Left renal pelvis (tissue), 4 donors: Measurements from ENCODE around the gene RBM42. TPM values are rescaled to one million over a fixed set of nuclear protein-coding genes. Genes with fewer than 3 reads are reported as not detected.
"Not testable (repeated sequence)": the region's sequence is repeated elsewhere in the genome, so short reads cannot be mapped to it uniquely, and the experiment has no call there.

Experiments used
- DNase-seq, 4 donors: peaks; one replicate each; pipeline ENCODE4 v3.0.0-alpha.2; 2013; ENCODE audit warnings: low read depth in 4 of 4, low spot score in 3 of 4
- polyA plus RNA-seq, 4 donors: library from polyadenylated mRNA; unstranded; fragments of 120-200 nt; gene quantifications; one replicate each; pipeline ENCODE4 v1.2.1, GENCODE V29; 2013; ENCODE audit not compliant: insufficient read length in 4 of 4

Gene RBM42
- polyA plus RNA-seq, 4 donors = 49.1 to 81.9 (median 57.7) TPM

DNA sequence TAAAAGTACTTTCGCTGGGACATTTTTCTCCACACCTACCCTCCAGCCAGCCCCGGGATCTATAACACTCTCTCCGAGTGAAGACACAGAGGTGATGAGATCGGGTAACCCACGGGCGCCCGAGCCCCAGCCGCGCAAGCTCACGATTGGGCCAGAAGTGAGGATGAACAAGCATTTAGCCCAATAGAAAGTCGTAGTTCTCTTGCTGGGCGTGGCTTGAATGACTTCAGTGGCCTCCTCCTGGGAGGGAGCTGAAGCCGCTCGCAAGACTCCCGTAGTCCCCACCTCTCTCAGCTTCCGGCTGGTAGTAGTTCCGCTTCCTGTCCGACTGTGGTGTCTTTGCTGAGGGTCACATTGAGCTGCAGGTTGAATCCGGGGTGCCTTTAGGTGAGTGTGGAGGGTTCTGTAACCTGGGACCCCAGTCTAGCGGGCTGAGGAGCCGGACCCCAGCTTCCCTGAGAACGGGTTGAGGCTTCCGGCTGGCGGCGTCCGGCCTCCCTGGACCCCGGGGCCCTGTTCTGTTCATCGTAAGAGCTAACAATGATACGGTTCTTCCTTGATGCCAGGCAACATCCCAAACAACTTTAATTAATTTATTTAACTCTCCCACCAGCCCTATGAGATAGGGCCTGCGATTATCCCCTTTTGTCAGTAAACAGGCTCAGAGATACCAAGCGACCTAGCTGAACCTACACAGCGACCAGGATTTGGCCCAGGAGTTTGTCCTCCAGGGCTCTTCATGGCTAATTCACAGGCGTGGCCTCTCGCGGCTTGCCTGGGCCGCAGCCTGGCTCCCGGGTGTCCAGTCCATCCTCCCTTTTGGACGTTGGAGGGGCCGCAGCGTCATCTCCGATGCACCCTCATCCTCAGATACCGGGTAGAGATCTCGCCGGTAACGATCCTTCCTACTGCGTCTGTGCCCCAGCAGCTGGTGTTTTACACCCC, 19.5 kb downstream of the RBM42 start, which contains the start of gene COX6B1:
COX6B1 (plus strand) TSS at position 307 of the 945 bp plus-strand sequence. CDS start 2,921 bp downstream, outside the sequence.
- peak; percentile 85 to 94 (median 88) for DNase-seq

DNA sequence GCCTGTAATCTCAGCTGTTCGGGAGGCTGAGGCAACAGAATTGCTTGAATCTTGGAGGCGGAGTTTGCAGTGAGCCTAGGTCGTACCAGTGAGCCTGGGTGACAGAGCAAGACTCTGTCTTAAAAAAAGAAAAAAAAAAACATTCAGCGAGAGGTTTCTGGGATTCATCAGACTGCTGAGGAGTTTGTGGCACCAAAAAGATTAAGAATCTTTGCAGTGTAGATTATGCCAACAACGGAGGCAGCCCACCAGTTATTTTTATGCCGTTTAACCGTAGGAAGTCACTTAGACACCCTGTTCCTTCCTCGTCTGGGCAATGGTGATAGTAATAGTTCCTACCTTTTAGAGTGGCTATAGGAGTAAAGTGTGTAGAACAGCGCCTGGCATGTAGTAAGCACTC, 21.7 kb downstream of the RBM42 start:
- no peak for DNase-seq

DNA sequence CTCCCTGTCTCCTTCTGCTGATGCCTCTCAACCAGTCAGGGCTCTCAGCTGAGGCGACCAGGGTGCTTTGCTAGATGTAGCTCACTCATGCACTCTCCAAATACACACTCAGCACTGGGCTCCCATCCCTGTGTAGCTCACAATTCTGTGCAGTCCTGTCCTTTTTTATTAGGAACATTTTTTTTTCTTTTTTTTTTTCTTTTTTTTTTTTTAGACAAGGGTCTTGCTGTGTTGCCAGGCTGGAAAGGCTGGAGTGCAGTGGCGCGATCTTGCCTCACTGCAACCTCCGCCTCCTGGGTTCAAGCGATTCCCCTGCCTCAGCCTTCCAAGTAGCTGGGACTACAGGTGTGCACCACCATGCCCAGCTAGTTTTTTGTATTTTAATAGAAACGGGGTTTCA, 26.0 kb downstream of the RBM42 start:
- DNase-seq = not testable (repeated sequence)

DNA sequence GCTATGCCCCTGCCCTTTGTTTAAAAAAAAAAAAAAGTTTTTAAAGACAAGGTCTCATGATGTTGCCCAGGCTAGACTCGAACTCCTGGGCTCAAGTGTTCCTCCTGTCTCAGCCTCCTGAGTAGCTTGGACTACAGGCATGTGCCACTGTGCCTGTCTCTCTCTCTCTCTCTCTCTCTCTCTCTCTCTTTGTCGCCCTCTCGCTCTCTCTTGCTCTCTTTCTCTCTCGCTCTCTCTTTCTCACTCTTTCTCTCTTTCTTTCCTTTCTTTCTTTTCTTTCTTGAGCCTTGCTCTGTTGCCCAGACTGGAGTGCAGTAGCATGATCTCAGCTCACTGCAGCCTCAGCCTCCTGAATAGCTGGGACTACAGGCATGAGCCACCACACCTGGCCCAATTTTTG, 26.8 kb downstream of the RBM42 start:
- DNase-seq = no peak

DNA sequence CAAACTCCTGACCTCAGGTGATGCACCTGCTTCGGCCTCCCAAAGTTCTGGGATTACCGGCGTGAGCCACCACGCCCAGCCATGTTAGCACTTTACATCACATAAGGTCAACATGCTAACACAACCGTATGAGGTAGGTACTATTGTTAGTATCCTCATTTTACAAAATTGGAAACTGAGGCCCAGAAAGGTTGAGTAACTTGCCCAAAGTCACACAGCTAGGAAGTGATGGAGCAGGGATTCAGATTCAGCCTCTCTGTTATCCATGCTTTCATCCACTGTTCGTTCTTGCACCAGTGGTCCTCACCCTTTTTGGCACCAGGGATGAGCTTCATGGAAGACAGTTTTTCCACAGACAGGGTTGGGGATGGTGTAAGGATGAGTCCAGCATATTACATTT, 27.9 kb downstream of the RBM42 start:
- no peak for DNase-seq

DNA sequence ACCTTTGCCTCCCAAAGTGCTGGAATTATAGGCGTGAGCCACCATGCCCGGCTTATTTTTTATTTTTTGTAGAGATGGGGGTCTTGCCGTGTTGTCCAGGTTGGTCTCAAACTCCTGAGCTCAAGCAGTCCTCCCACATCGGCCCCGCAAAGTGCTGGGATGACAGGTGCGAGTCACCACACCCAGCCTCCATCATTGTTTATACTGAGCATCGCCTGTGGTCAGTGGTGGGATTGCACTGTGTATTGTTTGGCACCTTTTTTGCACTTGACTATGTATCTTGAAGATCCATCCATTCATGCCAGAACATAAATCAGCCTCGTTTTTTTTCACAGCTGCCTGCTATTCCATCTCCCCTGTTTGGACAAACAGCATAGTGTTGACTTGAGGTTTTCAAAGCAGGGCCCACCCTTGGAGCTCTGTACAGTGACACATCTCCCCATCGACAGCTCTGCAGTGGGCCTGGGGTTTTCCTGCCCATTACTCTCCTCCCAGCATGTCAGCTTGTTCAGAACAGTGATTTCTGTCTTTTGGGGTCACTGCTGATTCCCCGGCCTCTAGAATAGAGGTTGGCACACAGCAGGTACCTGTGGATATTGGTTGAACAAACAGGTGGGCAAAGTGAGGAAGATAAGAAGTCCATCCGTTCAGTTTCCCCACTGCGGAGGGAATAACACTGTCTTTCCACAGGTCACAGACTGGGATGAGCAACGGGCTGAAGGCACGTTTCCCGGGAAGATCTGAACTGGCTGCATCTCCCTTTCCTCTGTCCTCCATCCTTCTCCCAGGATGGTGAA, 29.3 kb downstream of the RBM42 start:
- DNase-seq = no peak

DNA sequence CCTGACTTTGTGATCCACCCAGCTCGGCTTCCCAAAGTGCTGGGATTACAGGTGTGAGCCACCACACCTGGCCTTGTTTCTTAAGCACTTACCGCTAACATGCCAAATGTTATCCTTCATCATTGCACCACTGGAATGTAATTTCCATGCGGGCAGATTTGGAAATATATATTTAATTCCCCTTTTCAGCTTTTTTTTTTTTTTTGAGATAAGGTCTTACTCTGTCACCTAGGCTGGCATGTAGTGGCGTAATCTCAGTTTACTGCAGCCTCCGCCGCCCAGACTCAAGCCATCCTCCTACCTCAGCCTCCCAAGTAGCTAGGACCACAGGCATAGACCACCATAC, 33.1 kb downstream of the RBM42 start:
- DNase-seq = no peak

DNA sequence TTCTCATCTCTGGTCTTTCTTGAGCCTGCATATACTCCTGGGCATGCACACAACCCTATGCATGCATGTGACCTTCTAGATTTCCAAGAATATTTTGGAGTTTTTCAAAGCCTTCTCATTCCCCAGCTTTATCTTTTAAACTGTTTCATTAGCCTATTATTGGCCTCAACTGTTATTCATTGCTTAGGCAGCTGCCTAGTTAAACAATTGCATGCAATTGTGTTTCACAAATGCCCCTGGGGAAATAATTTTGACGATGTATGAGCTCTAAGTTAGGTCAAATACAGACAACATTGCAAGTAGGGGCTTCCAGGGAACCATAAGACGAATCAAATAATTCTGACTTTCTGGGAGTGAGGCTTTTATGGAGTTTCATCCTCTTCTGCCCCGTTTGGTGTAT, 35.1 kb downstream of the RBM42 start:
- no peak for DNase-seq

DNA sequence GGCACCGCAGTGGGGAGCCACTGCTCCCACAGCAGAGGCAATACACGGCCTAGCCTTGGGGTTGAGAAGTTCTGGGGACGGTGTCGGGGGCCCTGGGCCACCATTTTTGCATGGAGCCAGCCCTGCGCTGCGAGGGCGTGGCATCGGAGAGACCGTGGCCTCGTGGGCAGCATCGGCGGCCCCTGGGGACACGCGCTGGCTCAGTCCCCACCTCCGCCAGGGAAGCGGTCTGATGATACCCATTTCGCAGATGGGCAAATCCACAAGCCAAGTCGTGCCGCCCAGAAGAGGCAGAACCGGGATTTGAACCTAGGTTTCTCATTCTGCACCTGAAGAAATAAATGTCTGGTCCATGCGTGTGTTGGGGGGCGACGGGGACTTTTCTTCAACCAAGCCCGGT, 36.3 kb downstream of the RBM42 start:
- DNase-seq = no peak

DNA sequence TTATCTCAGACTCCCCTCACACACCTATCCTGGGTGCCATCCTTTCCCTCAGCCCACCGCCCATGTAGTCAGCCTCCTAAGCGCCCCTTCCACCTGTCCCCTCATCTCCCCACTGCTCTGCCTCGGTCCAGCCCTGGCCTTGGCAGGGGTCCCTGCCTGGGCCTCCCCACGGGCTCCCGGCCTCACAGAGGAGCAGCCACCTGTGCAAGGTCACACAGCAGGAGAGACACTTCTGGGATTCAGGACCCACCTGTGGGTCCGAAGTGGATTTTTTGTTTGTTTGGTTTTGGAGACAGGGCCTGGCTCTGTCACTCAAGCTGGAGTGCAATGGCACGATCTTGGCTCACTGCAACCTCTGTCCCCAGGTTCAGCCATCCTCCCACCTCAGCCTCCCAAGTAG, 36.8 kb downstream of the RBM42 start:
- no peak for DNase-seq

DNA sequence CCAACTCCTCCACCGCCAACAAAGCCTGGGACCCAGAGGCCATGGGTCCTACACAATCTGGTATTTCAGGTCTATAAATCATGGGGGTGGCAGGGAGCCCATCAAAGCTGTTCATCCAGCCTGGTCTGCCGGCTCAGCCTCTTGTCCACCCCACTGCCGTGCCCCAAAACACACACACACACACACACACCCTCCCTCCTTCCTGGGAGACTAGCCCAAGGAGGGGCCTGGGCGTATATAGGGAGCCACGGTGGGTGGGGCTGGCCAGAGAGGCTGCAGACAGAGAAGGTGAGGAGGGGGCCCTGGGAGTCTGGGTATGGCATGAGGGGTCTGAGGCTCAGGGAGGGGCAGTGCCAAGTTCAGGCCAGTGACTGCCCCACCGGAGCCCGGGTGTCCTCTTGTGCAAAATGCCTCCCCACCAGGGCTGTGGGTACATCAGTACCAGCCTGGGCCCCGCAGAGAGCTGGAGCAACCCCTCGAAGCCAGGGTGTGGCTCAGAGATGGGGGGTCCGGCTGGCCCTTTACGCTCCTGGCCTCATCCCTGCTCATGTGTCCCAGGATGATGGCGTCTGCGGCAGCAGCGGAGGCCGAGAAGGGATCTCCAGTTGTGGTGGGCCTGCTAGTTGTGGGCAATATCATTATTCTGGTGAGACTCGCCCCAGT, 37.5 kb downstream of the RBM42 start, which contains the start of gene UPK1A:
UPK1A (plus strand) TSS at position 267 of the 663 bp plus-strand sequence; CDS start at position 563, 296 bp downstream.
- DNase-seq = no peak

DNA sequence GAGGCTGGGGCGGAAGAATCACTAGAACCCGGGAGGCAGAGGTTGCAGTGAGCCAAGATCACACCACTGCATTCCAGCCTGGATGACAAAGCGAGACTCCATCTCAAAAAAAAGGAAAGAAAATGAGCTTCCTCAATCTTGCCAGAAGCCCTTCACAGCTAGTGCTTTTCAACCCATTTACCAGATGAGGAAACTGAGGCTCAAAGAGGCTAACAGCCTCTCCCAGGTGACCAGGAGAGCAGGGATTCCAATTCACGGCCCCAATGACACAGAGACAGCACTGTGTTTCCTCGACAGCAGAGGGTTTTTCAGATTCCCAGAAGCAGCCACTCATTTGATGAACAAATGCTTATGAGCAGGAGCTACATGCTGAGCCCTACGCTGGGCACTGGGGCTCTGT, 40.7 kb downstream of the RBM42 start:
- no peak for DNase-seq

DNA sequence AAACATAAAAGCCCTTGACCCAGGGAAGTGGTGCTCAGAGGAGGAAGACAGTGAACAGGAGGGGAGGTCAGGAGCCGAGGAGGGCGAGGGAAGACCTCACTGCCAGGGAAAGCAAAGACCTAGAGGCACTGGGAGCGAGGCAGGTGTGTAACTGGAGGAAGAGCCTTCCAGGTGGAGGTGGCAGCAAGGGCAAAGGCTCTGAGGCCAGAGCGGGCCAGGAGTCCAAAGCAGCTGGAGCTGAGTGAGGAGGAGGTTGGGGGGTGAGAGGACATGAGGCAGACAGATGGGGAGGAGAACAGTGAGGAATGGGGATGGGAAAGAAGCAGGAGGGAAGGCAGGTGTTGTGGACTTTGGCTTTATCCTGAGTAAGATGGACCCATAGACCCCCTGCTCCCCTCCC, 41.1 kb downstream of the RBM42 start:
- no peak for DNase-seq

DNA sequence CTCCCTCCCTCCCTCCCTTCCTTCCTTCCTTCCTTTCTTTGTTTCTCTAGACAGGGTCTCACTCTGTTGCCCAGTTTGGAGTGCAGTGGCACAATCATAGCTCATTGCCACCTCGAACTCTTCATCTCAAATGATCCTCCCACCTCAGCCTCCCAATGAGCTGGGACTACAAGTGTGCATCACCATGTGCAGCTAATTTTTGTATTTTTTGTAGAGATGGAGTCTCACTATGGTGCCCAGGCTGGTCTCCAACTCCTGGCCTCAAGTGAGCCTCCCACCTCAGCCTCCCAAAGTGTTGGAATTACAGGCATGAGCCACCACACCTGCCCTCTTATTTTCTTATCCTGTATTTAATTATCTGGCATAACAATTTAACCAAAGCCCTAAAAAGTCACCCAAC, 41.9 kb downstream of the RBM42 start:
- DNase-seq = no peak

DNA sequence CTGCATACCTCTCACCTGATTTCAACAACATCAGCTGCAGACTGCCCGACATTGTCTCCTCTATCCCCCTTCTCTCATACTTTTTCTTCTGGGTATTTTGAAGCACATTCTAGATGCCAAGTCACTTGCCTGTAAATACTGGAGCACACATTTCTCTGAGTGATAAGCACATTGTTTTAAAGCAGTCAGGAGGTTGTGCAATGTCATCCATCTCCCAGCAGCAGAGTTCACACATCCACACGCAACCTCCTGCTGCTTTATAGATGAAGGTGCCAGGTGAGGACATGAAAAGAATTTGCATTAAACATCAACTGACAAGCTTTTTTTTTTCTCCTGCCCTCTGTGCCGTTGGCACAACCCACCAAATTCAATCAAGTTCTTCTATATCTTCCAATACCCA, 43.0 kb downstream of the RBM42 start:
- DNase-seq = no peak

DNA sequence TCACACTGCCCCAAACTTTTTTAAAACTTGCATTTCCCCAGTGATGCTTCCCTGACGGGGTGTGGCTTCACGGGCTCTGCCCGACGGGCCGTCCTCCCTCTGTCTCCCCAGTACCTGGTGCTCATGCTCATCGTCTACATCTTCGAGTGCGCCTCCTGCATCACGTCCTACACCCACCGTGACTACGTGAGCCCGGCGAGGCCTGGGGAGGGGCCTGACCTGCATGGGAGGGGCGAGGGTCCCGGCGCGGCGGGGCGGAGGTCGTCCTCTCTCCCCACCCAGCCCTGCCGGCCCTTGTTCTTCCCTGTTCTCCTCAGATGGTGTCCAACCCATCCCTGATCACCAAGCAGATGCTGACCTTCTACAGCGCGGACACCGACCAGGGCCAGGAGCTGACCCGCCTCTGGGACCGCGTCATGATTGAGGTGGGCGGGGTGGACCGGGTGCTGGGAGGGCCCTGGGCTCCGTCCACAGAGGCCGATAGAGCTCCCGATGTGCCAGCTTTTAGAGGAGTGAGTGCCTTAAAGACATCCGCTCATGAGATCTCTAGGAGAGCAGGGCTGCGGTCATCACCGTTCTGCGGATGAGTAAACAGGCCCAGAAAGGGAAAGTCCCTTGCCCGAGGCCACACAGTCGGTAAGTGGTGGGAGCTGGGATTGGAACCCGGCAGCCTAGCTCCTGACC, 44.4 kb downstream of the RBM42 start:
- DNase-seq = no peak

DNA sequence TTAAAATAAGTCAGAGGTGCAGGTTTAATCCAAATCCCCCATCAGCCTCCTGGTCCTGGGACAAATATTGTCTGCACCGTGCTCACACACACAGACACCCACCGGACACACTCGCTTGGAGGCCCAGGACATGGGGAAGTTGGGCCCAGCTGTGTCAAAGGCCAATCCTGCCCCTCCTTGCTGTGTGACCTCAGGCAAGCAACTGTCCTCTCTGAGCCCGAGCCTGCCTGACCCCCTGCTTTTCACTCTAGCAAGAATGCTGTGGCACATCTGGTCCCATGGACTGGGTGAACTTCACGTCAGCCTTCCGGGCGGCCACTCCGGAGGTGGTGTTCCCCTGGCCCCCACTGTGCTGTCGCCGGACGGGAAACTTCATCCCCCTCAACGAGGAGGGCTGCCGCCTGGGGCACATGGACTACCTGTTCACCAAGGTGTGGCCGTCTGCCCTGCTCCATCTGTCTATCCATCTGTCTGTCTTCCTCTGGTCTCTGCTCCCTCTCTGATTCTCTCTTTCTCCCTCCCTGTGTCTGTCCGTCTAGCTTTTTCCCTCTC, 46.8 kb downstream of the RBM42 start:
- no peak for DNase-seq
